Activated T-cell treated with anti-CD3 and anti-CD28 coated beads, Interleukin-2, amount 50 U/mL, for 72 hours (primary cell): Measurements from ENCODE around the gene SHKBP1. TPM values are rescaled to one million over a fixed set of nuclear protein-coding genes. Genes with fewer than 3 reads are reported as not detected.

Experiments used
- ATAC-seq, 2 donors: fragments of 150-1000 bp; cut with Tn5 transposase; replicated peaks in 1 of 2; 2 replicates each; pipeline ENCODE4 v1.10.0; 2021; ENCODE audit warnings: moderate library complexity in 2 of 2, mild to moderate bottlenecking in 1 of 2
- DNase-seq, 2 donors: peaks; one replicate each; pipeline ENCODE4 v3.0.0; 2021 to 2022; ENCODE audit warnings: mixed read lengths in 1 of 2
- H3K27ac Mint-ChIP-seq: one replicate; pipeline ENCODE4 v1.8.0; 2022; ENCODE audit warnings: mild to moderate bottlenecking, moderate library complexity, mixed read lengths
- H3K27me3 Mint-ChIP-seq: one replicate; pipeline ENCODE4 v1.8.0; 2022; ENCODE audit warnings: low read depth, mixed read lengths
- H3K36me3 Mint-ChIP-seq, 2 donors: one replicate each; pipeline ENCODE4 v1.8.0; 2022; ENCODE audit warnings: mixed read lengths in 2 of 2, mild to moderate bottlenecking in 1 of 2; ENCODE audit not compliant: insufficient read depth in 2 of 2
- H3K4me1 Mint-ChIP-seq: one replicate; pipeline ENCODE4 v1.8.0; 2022; ENCODE audit warnings: low read depth, mixed read lengths
- H3K4me3 Mint-ChIP-seq, 2 donors: one replicate each; pipeline ENCODE4 v1.8.0; 2022; ENCODE audit warnings: mild to moderate bottlenecking in 2 of 2, mixed read lengths in 2 of 2, moderate library complexity in 2 of 2
- H3K9me3 Mint-ChIP-seq, 2 donors: one replicate each; pipeline ENCODE4 v1.8.0; 2022; ENCODE audit warnings: mixed read lengths in 2 of 2
- total RNA-seq, 2 donors: library from RNA; stranded (reverse); gene quantifications; one replicate each; pipeline ENCODE4 v1.2.3, GENCODE V29; 2022

SHKBP1 gene
- total RNA-seq, 2 donors from 2014 or later, result 145 to 152 TPM

DNA sequence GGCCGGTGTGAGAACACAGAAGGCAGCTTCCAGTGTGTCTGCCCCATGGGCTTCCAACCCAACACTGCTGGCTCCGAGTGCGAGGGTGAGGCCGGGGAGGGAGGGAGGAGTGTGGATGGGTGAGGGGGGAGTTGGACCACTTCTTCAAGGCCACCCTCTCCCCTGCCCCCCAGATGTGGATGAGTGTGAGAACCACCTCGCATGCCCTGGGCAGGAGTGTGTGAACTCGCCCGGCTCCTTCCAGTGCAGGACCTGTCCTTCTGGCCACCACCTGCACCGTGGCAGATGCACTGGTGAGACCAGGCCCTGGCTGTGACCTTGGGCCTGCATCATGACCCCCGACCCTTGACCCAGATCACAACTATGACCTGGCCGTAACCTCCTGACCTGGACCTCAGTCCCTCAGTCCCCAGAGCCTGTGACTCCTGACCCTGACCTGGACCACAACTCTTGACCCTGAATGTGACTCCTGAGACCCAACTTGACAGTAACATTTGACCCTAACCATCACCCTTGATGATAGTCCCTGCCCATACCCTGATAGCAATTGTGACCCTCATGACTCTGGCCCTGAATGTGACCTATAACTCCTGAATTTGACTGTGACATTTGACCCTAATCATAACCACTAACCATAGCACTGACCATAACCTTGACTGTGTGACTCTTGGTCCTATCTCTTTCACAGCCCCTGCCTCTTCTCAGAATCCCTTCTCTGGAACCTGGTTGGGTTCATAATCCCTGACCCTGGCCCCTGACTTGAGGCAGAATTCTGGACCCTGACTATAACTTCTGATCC, 35.4 kb downstream of the SHKBP1 start:
- Mint-ChIP-seq H3K4me1 (peaks cover 63% of the 10 kb centered on the region), H3K36me3 (peaks cover 3 to 14% of the 10 kb centered on the region in 2 donors), H3K27me3 (no peaks in the 10 kb centered on the region), H3K27ac (peak overlapping the region; percentile 14), H3K4me3 (peak overlapping the region; percentile 96 to 100), H3K9me3 (no peaks in the 10 kb centered on the region)
- DNase-seq (no peak), ATAC-seq (no peak)

DNA sequence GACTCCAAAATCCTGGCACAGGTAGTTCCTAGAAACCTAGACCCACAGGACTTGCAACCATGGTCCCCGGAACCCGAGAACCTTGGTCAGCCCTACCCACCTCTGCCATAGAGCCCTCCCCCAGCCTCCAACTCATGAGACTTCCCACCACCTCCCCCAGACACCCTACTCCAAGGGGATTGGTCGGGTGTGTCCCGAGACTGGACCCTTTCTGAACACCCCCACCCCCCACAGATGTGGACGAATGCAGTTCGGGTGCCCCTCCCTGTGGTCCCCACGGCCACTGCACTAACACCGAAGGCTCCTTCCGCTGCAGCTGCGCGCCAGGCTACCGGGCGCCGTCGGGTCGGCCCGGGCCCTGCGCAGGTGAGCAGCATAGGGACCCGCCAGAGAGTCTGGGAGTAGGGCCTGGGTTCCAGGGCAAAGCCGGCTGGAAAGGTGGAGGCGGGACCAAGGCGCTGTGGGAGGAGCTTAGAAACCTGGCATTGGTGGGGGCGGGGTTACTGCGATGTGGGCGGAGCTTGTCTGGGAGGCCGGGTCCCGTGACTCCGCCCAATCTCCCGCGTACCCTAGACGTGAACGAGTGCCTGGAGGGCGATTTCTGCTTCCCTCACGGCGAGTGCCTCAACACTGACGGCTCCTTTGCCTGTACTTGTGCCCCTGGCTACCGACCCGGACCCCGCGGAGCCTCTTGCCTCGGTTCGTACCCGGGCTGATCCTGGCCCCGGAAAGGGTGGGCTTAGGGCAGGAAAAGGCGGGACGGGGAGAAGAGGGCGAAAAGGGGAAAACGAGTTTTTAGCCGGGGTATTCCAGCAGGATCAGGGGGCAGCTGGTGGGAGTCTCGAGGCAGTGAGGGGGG, 36.4 kb downstream of the SHKBP1 start:
- Mint-ChIP-seq H3K27me3 (no peaks in the 10 kb centered on the region), H3K4me1 (peaks cover 54% of the 10 kb centered on the region), H3K36me3 (peaks cover 3 to 14% of the 10 kb centered on the region in 2 donors), H3K4me3 (peak overlapping the region; percentile 96 to 100), H3K9me3 (no peaks in the 10 kb centered on the region), H3K27ac (peak overlapping the region; percentile 98)
- DNase-seq (peak; percentile 85 to 89), ATAC-seq (peak; percentile 6 to 7)

DNA sequence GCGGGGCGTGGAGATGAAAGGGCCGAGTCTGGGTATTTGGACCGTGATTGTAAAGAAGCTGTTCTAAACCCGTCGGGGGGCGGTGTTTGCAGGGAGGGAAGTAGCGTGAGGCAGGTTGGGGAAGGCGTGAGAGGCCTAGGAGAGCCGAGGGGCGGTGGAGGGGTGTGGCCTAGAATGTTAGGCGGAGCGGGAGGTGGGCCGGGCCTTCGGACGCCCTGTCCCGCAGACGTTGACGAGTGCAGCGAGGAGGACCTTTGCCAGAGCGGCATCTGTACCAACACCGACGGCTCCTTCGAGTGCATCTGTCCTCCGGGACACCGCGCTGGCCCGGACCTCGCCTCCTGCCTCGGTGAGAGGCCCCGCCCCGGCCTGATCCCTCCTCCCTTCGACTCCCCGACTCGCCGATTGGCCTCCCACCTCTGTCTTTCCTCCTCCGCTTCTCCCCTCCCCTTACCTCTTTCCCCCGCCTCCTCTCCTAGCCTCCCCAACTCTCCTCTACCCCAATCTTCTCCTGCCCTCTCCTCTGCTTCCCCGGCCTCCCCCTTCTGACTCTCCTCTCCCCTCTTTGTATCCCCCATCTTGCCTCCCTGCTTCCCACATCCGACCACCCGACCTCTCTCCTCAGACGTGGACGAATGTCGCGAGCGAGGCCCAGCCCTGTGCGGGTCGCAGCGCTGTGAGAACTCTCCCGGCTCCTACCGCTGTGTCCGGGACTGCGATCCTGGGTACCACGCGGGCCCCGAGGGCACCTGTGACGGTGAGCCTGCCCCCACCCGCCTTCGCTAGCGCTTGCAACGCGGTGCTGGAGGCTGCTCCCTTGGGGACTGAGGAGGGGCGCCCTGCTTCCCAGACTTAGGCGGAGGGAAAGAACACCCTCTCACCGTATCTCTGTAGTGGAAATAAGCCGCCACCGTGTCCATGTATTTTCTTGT, 37.3 kb downstream of the SHKBP1 start:
- Mint-ChIP-seq H3K9me3 (no peaks in the 10 kb centered on the region), H3K36me3 (peaks cover 3 to 14% of the 10 kb centered on the region in 2 donors), H3K4me3 (peak overlapping the region; percentile 96 to 100), H3K27me3 (no peaks in the 10 kb centered on the region), H3K4me1 (peaks cover 50% of the 10 kb centered on the region), H3K27ac (peak overlapping the region; percentile 98)
- peak; percentile 61 to 67 for ATAC-seq
- DNase-seq, result peak; percentile 88 to 94

DNA sequence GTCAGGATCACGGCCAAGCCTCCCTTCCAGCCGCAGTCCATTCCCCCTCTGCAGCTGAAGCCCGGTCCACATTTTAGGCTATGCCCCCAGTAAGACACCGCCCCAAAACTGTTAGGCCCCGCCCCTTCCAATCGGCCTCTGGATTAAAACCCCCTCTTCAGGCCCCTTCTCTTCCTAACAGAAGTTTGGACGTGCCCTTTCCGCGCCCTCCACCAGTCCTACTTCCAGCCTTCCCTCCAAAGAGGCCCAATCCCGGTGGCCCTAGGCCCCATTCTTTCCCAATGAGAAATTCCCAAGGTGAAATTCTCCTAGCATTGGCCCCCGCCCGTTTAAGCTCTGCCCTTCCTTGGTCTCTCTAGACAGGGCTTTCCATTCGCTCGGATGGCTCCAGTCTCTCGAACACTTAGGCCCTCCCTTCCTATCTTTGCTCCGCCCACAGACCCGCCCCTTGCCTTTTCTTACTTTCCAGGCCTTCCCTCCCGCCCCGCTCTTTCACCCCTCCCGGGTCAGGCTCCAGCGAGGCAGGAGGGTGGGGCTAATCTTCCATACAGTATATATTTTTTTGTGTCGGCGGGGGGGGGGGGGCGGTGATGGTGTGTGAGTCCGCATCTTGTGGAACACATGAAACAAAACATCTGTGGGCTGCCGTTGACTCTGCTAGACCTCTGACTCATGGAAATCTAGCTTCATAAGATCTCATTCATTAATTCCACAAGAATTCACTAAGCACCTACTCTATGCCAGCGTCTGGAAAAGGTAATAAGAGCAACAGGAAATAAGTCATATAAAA, 38.1 kb downstream of the SHKBP1 start:
- Mint-ChIP-seq H3K27ac (peak overlapping the region; percentile 98), H3K27me3 (no peaks in the 10 kb centered on the region), H3K4me1 (peaks cover 53% of the 10 kb centered on the region), H3K9me3 (no peaks in the 10 kb centered on the region), H3K4me3 (peak overlapping the region; percentile 96 to 100), H3K36me3 (peaks cover 7 to 17% of the 10 kb centered on the region in 2 donors)
- ATAC-seq (peak; percentile 48 to 52), DNase-seq (peak; percentile 88 to 92)

DNA sequence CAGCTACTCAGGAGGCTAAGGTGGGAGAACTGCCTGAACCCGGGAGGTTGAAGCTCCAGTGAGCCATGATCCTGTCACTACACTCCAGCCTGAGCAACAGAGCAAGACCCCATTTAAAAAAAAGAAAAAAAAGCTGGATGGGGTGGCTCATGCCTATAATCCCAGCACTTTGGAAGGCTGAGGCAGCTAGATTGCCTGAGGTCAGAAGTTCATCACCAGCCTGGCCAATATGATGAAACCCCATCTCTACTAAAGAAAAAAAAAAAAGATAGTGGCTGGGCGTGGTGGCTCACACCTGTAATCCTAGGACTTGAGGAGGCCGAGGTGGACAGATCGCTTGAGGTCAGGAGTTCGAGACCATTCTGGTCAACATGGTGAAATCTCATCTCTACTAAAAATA, 39.5 kb downstream of the SHKBP1 start:
- Mint-ChIP-seq H3K36me3 (peaks cover 8 to 19% of the 10 kb centered on the region in 2 donors), H3K9me3 (no peaks in the 10 kb centered on the region), H3K27me3 (no peaks in the 10 kb centered on the region), H3K4me3 (no peak overlapping the region), H3K4me1 (peaks cover 41% of the 10 kb centered on the region), H3K27ac (no peak overlapping the region)
- no peak for DNase-seq
- ATAC-seq, result no peak

DNA sequence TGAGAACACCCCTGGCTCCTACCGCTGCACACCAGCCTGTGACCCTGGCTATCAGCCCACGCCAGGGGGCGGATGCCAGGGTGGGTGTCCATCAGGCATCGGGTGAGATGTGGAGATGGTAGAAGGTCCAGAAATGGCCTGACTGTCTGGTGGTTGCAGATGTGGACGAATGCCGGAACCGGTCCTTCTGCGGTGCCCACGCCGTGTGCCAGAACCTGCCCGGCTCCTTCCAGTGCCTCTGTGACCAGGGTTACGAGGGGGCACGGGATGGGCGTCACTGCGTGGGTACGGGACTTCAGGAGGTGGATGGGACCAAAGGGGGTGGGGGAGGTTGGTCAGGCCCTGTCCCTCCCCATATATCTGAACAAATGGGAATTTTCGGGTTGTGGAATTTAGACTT, 40.3 kb downstream of the SHKBP1 start:
- no peak overlapping the region for H3K27ac Mint-ChIP-seq
- H3K4me3 Mint-ChIP-seq, result no peak overlapping the region
- H3K27me3 Mint-ChIP-seq, result no peaks in the 10 kb centered on the region
- no peak for DNase-seq
- H3K36me3 Mint-ChIP-seq, result peaks cover 10 to 24% of the 10 kb centered on the region in 2 donors
- H3K9me3 Mint-ChIP-seq, result no peaks in the 10 kb centered on the region
- peaks cover 37% of the 10 kb centered on the region for H3K4me1 Mint-ChIP-seq
- no peak for ATAC-seq

DNA sequence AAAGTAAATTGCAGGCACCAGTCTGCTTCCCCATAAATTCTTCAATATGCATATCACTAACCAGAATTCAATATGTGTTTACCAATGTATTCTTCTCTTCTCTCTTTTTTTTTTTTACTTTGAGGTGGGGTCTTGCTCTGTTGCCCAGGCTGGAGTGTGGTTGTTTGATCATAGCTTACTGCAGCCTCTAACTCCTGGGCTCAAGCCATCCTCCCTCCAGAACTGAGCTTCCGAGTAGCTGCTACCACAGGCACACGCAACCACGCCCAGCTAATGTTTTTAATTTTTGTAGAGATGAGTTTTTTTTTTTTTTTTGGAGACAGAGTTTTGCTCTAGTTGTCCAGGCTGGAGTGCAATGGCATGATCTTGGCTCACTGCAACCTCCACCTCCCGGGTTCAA, 41.3 kb downstream of the SHKBP1 start:
- ATAC-seq (no peak), DNase-seq (no peak)
- Mint-ChIP-seq H3K4me1 (peaks cover 30% of the 10 kb centered on the region), H3K27ac (no peak overlapping the region), H3K4me3 (no peak overlapping the region), H3K36me3 (peaks cover 12 to 24% of the 10 kb centered on the region in 2 donors), H3K27me3 (no peaks in the 10 kb centered on the region), H3K9me3 (no peaks in the 10 kb centered on the region)

DNA sequence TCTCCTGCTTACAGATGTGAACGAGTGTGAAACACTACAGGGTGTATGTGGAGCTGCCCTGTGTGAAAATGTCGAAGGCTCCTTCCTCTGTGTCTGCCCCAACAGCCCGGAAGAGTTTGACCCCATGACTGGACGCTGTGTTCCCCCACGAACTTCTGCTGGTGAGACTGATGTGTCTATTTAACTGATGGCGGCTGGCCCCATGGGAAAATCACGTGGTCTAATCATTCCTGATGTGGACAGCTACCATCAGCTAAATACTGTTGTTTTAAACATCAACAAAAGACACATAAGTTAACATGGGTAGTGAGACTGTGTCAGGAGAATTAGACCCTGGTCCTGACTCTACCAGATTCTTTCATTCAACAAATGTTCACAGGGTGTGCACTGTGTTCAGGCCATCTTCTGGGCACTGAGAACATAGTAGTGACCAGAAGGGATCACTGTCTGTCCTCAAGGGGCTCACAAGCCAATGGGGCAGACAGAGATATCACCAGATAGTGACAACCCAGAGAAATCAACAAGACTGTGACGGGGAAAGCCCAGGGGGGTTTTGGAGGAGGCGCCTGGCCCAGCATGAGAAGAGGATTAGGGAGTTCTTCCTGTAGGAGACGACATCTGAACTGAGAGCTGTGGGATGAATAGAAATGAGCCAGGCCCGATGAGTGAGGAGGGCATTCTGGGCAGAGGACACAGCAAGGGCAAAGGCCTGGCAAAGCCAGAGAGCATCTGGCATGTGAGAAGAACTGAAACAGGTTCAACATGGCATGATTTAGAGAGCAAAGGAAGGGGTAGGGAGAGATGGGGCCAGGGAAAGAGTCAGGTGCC, 42.9 kb downstream of the SHKBP1 start:
- Mint-ChIP-seq H3K4me1 (peaks cover 28% of the 10 kb centered on the region), H3K9me3 (no peaks in the 10 kb centered on the region), H3K36me3 (peaks cover 13 to 24% of the 10 kb centered on the region in 2 donors), H3K4me3 (no peak overlapping the region), H3K27ac (peak overlapping the region; percentile 4), H3K27me3 (no peaks in the 10 kb centered on the region)
- ATAC-seq (no peak), DNase-seq (no peak)

DNA sequence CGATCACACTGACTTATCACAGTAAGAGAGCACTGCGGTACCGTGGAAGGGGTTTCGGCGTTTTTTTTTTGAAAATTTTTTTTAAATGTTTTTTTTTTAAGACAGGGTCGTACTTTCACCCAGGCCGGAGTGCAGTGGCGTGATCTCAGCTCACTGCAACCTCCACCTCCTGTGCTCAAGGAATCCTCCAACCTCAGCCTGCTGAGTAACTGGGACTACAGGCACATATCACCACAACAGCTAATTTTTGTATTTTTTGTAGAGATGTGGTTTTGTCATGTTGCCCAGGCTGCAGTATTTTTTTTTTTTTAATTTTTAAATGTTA, 43.5 kb downstream of the SHKBP1 start:
- no peak for ATAC-seq

DNA sequence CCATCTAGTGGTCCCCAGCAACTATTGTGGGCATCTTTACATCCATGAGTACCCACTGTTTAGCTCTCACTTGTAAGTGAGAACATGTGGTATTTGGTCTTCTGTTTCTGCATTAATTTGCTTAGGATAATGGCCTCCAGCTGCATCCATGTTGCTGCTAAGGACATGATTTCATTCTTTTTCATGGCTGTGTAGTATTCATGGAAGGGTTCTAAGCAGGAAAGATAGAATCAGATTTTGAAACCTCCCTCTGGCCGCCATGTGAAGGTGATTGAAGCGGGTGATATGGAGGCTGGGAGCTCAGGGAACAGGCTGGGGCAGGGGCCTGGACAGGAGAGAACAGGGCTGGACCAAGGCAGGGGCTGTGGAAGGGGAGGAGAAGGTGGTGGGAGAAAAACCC, 44.6 kb downstream of the SHKBP1 start:
- Mint-ChIP-seq H3K27ac (peak overlapping the region; percentile 9), H3K9me3 (no peaks in the 10 kb centered on the region), H3K27me3 (no peaks in the 10 kb centered on the region), H3K4me1 (peaks cover 18% of the 10 kb centered on the region), H3K4me3 (no peak overlapping the region), H3K36me3 (peaks cover 16 to 20% of the 10 kb centered on the region in 2 donors)
- DNase-seq, result no peak
- ATAC-seq, result no peak

More for the DNA sequence above, 43.5 kb downstream of the SHKBP1 start:
- no peak overlapping the region for H3K27ac Mint-ChIP-seq
- DNase-seq, result no peak
- H3K36me3 Mint-ChIP-seq, result peaks cover 15 to 24% of the 10 kb centered on the region in 2 donors
- H3K4me1 Mint-ChIP-seq, result peaks cover 22% of the 10 kb centered on the region
- no peaks in the 10 kb centered on the region for H3K9me3 Mint-ChIP-seq
- H3K4me3 Mint-ChIP-seq, result no peak overlapping the region
- H3K27me3 Mint-ChIP-seq, result no peaks in the 10 kb centered on the region

DNA sequence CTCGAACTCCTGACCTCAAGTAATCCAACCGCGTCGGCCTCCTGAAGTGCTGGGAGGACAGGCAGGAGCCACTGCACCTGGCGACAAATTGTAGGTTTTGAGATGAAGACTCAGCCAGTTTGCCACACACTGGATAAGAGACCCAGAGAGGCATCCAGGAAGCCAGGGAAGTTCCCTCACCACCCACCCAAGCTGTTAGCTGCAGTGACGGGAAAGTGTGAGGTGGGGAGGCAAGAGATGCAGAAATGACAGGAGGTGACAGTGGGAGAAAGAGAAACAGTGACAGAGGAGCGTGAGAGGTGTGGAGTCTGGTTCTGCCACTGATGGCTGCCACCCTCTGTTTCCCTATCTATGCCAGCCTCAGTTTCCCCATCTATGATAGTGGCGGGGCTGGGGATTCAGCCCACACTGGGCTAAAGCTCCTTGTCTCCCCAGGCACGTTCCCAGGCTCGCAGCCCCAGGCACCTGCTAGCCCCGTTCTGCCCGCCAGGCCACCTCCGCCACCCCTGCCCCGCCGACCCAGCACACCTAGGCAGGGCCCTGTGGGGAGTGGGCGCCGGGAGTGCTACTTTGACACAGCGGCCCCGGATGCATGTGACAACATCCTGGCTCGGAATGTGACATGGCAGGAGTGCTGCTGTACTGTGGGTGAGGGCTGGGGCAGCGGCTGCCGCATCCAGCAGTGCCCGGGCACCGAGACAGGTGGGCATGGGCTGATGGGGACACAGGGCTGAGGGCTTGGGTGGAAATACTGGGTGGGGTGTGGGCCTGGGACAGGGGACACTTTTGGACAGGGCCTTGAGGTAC, 45.5 kb downstream of the SHKBP1 start:
- H3K27ac Mint-ChIP-seq, result no peak overlapping the region
- no peak overlapping the region for H3K4me3 Mint-ChIP-seq
- ATAC-seq (no peak), DNase-seq (no peak)
- H3K9me3 Mint-ChIP-seq, result no peaks in the 10 kb centered on the region
- H3K36me3 Mint-ChIP-seq, result peaks cover 16 to 25% of the 10 kb centered on the region in 2 donors
- H3K4me1 Mint-ChIP-seq, result peaks cover 18% of the 10 kb centered on the region
- H3K27me3 Mint-ChIP-seq, result no peaks in the 10 kb centered on the region
